Stimulated activated CD4-positive, alpha-beta T cell treated with anti-CD3 and anti-CD28 coated beads, Interleukin-12 subunit alpha, Interleukin-12 subunit beta, amount 100 ng/mL, for 4 hours (primary cell): Measurements from ENCODE around the gene DYNLT1.

Source experiments
- DNase-seq: peaks from one replicate; pipeline ENCODE4 v3.0.0-alpha.2; 2020

Gene DYNLT1

GRCh38 chr6:158591810-158592209 lies 52.7 kb downstream of the DYNLT1 start:
- DNase-seq = no peak

- DNase-seq = no peak
Observed at GRCh38 chr6:158591134-158591809, 53.3 kb downstream of the DYNLT1 start.

- DNase-seq = no peak
Observed at GRCh38 chr6:158589366-158589765, 55.2 kb downstream of the DYNLT1 start.

GRCh38 chr6:158586652-158587051 lies 57.9 kb downstream of the DYNLT1 start:
- no peak for DNase-seq
